Stimulated activated CD4-positive, alpha-beta T cell treated with anti-CD3 and anti-CD28 coated beads, Interleukin-15, amount 100 ng/mL, for 1 hour (primary cell): ENCODE data around the gene ETV6.

Experiments used
- DNase-seq, 2 donors: peaks; one replicate each; pipeline ENCODE4 v3.0.0-alpha.2; 2020; ENCODE audit warnings: low read depth in 1 of 2, low spot score in 1 of 2

The ETV6 gene

GRCh38 chr12:11823593-11823992, 174.1 kb downstream of the ETV6 start:
- DNase-seq, result no peak

DNA sequence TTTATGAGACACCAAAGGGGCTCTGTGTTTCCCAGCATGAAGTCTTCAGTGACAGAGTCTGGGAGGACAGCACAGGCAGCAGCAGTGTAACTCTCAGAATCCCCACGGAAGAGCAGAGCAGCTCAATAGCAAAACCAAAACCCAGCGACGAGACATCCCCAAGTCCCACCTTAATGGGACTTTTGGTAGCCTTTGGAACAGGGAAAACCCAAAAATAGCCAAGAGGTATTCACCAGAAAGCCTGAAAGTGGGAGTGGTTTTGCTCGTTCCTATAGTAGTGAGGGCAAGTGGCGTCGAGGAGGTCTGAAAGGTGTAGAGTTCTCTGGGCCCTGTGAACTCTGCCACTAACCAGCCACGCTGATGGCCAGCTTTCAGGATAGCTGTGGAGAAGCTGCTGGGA, 174.6 kb downstream of the ETV6 start:
- no peak for DNase-seq

DNA sequence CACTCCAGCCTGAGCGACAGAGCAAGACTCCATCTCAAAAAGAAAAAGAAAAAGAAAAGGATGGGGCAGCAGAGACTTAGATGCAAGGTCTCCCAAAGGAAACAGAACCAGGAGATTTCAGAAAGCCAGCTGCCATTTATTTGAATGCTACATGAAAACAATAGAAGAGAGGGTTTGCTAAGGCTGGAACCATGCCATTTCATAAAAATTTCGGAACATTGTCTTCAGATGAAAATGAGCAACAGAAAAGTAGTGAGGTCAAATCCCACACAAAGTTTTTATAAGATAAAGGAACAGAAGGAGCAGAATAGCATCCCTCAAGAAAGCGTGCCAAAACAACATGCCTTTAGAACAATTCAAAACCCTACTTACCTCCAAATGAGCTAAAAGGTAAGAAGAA, 175.3 kb downstream of the ETV6 start:
- no peak for DNase-seq

- DNase-seq, result no peak
These were observed 175.8 kb downstream of the ETV6 start for GRCh38 chr12:11825278-11825677.

- no peak for DNase-seq
These were observed 177.1 kb downstream of the ETV6 start for GRCh38 chr12:11826574-11826973.

- DNase-seq, result no peak
These were observed 177.9 kb downstream of the ETV6 start for GRCh38 chr12:11827091-11828061.

GRCh38 chr12:11829764-11830194, 180.3 kb downstream of the ETV6 start:
- no peak for DNase-seq

GRCh38 chr12:11830307-11830801, 180.9 kb downstream of the ETV6 start:
- DNase-seq, result no peak

- no peak for DNase-seq
These were observed 182.6 kb downstream of the ETV6 start for GRCh38 chr12:11832093-11832492.

GRCh38 chr12:11833174-11833895, 183.9 kb downstream of the ETV6 start:
- DNase-seq, result no peak

GRCh38 chr12:11834104-11834812, 184.8 kb downstream of the ETV6 start:
- DNase-seq, result no peak

DNA sequence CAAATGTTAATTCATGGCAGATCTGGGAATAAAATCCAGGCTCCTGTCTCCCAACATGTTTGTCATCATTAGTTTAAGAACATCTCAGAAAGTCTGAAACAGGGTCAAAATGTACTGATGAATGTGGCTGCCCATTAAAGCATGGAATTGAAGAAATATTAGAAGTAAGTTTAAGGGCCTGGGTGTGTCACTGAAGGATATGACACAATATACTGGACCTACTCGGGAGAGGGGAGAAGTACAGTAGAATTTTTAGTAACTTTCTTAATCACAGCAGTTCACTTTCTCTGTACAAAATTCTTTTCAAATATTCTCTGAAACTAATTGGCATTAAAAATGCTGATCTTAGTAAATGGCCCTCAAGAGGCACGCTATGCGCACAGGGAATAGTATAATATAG, 185.5 kb downstream of the ETV6 start:
- DNase-seq, result no peak

DNA sequence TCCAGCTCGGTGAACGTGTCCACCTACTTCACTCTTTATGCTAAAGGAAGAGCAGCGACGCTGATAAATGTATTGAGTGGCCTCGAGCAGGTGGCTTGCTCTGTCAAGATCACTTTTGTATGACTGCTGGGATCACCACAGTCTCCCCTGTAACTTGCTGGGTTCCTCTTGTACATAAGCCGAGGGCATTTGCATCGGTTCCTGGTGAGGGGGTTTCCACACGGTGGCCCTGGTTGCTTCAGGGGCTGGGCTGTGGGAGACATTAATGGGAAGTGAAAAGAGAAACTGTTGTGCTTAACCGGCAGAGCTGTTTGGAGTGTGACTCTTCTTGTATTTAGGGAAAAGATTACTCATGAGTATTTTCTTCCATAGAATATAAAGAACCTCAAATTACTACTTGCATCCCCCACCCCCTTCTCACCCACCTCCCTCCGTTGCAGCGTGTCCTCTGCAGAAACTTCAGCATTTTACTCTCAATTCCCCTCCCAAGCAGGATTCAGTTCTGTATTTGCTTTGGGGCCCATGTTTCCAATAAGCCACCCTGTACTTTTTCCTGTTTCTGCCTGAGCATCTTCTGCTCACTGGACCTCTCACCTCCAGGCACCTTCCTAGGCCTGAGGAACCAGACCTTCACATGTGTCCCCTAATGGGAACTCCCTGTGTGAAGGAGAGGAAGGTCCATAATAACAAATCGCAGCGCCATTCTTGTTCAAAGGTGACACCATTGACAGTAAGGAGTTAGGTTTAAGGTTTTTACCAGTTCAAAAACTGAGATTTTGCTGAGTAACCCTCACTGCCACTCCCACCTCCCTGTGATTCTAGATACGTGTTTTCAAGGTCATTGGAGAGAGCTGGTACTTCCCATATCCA, 187.0 kb downstream of the ETV6 start:
- DNase-seq, result peak in 1 of 2 donors; percentile 42

- DNase-seq, result no peak
These were observed 187.9 kb downstream of the ETV6 start for GRCh38 chr12:11837216-11837934.

GRCh38 chr12:11838403-11838802, 188.9 kb downstream of the ETV6 start:
- DNase-seq, result no peak

- no peak for DNase-seq
These were observed 189.7 kb downstream of the ETV6 start for GRCh38 chr12:11839091-11839641.

DNA sequence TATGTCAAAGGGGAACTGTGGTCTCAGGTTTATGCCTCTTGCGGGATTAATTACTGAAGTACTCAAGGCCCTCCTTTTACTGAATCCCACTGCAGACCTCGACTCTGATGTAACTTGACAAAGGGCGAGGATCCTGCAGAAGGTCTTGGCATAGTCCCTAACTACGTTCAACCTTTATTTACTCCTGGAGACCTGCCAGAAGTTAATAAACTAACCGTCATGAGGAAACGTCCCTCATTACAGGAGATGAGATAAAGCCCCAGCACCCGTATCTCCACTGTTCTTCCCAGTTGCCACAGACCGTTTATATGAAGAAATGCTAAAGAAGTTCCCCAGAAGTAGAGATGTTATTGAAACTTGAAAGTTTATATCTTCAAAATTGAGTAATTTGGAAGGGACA, 190.9 kb downstream of the ETV6 start:
- DNase-seq, result no peak

- DNase-seq, result no peak
These were observed 197.0 kb downstream of the ETV6 start for GRCh38 chr12:11846488-11846887.

GRCh38 chr12:11847539-11847938, 198.1 kb downstream of the ETV6 start:
- no peak for DNase-seq
